HG02852 (cell line): Measurements from ENCODE around the gene FBLN5.
"Not testable (repeated sequence)": the region's sequence is repeated elsewhere in the genome, so short reads cannot be mapped to it uniquely, and the experiment has no call there.

Experiments used
- ATAC-seq: cut with Tn5 transposase; IDR thresholded peaks from one replicate; pipeline ENCODE4 v1.9.1; 2021; ENCODE audit warnings: mild to moderate bottlenecking, moderate library complexity; ENCODE audit not compliant: unreplicated experiment

The FBLN5 gene

GRCh38 chr14:91886961-91887360 is 60.5 kb downstream of the FBLN5 start:
- ATAC-seq: no peak

- no peak for ATAC-seq
Measured at GRCh38 chr14:91885839-91886238, 61.7 kb downstream of the FBLN5 start.

- ATAC-seq: no peak
Measured at GRCh38 chr14:91885113-91885712, 62.3 kb downstream of the FBLN5 start.

GRCh38 chr14:91884664-91885063 is 62.8 kb downstream of the FBLN5 start:
- no peak for ATAC-seq

- ATAC-seq: no peak
Measured at GRCh38 chr14:91883753-91884152, 63.7 kb downstream of the FBLN5 start.

GRCh38 chr14:91882776-91883175 is 64.7 kb downstream of the FBLN5 start:
- no peak for ATAC-seq

GRCh38 chr14:91882369-91882768 is 65.1 kb downstream of the FBLN5 start:
- no peak for ATAC-seq

GRCh38 chr14:91879196-91879595 is 68.3 kb downstream of the FBLN5 start:
- no peak for ATAC-seq

GRCh38 chr14:91878274-91878673 is 69.2 kb downstream of the FBLN5 start:
- ATAC-seq: no peak

GRCh38 chr14:91877376-91877915 is 70.0 kb downstream of the FBLN5 start:
- no peak for ATAC-seq

GRCh38 chr14:91876492-91876891 is 71.0 kb downstream of the FBLN5 start:
- ATAC-seq: no peak

- no peak for ATAC-seq
Measured at GRCh38 chr14:91875525-91876286, 71.8 kb downstream of the FBLN5 start.

- peak; percentile 79 for ATAC-seq
Measured at GRCh38 chr14:91873471-91874415, 73.8 kb downstream of the FBLN5 start.

- no peak for ATAC-seq
Measured at GRCh38 chr14:91872517-91873470, 74.7 kb downstream of the FBLN5 start.

- ATAC-seq: no peak
Measured at GRCh38 chr14:91872011-91872501, 75.4 kb downstream of the FBLN5 start.

- not testable (repeated sequence) for ATAC-seq
Measured at GRCh38 chr14:91871401-91871800, 76.1 kb downstream of the FBLN5 start.

- ATAC-seq: no peak
Measured at GRCh38 chr14:91870890-91871289, 76.6 kb downstream of the FBLN5 start.

GRCh38 chr14:91870001-91870400 is 77.5 kb downstream of the FBLN5 start:
- ATAC-seq: no peak

GRCh38 chr14:91869556-91869955 is 77.9 kb downstream of the FBLN5 start:
- ATAC-seq: no peak
